ENCODE measurements around the gene TADA1.
"Not testable (repeated sequence)": the region's sequence is repeated elsewhere in the genome, so short reads cannot be mapped to it uniquely, and the experiment has no call there.

TADA1 gene

DNA sequence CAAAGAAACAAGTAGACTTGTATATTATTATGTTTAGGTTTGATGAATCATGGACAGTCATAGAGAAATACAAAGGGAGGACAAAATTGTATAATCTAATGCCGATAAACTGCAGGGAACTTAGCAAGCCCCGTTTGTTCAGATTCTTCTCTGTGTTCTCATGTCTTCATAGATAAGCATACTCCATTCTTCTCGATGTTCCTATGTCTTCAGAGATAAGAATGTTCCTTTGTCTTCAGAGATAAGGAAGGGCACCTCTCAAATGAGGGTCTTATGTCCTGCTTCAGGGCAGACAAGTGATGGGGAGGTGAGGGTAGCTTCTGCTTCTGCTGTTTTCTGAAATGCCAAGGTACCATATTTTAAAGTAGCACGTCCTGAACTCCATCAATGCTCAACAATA lies 19.7 kb upstream of the TADA1 start:
- H3K9ac ChIP-seq (ENCODE audit: low read length): no peak overlapping the region
- H3K36me3 ChIP-seq (ENCODE audit: control insufficient read depth, insufficient read depth, low read length): no peaks in the 10 kb centered on the region
- H3K9me3 ChIP-seq (ENCODE audit: control insufficient read depth, insufficient read depth, low read depth, low read length): peaks cover 15% of the 10 kb centered on the region
- no peaks in the 10 kb centered on the region for H3K27me3 ChIP-seq (ENCODE audit: control insufficient read depth, insufficient read depth, low read length)
- H3K4me3 ChIP-seq (ENCODE audit: low read depth, low read length): no peak overlapping the region
- H3K27ac ChIP-seq (ENCODE audit: low read depth, low read length): no peak overlapping the region
- no peaks in the 10 kb centered on the region for H3K4me1 ChIP-seq (ENCODE audit: control insufficient read depth, insufficient read depth, low read length)

DNA sequence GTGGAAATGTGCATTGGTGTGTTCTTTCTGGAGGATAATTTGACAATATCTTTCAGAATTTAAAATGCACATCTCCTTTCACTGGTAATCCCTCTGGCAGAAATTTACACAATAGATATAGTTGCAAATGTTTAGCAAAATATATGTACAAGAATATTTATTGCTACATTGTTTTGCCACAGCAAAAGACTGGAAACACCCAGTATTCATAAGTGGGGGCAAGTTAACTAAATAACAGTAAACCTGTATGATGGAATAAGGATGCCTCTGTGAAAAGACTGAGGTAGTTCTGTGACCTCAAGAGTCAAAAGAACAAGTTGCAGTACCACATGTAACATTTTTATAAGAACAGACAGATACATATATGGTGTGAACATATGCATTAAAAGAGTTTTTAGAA lies 13.7 kb upstream of the TADA1 start:
- Histone ChIP-seq H3K4me3 (ENCODE audit: low read depth, low read length) (no peak overlapping the region), H3K9me3 (ENCODE audit: control insufficient read depth, insufficient read depth, low read depth, low read length) (no peaks in the 10 kb centered on the region), H3K9ac (ENCODE audit: low read length) (no peak overlapping the region), H3K36me3 (ENCODE audit: control insufficient read depth, insufficient read depth, low read length) (no peaks in the 10 kb centered on the region), H3K27ac (ENCODE audit: low read depth, low read length) (no peak overlapping the region), H3K27me3 (ENCODE audit: control insufficient read depth, insufficient read depth, low read length) (peaks cover 8% of the 10 kb centered on the region), H3K4me1 (ENCODE audit: control insufficient read depth, insufficient read depth, low read length) (no peaks in the 10 kb centered on the region)

- H3K27me3 ChIP-seq (ENCODE audit: control insufficient read depth, insufficient read depth, low read length): peaks cover 19% of the 10 kb centered on the region
These were observed 12.5 kb upstream of the TADA1 start for GRCh38 chr1:166888373-166889111.

GRCh38 chr1:166884971-166885370 lies 8.9 kb upstream of the TADA1 start:
- peaks cover 31% of the 10 kb centered on the region for H3K27me3 ChIP-seq (ENCODE audit: control insufficient read depth, insufficient read depth, low read length)
- H3K9me3 ChIP-seq (ENCODE audit: control insufficient read depth, insufficient read depth, low read depth, low read length): no peaks in the 10 kb centered on the region
- no peaks in the 10 kb centered on the region for H3K36me3 ChIP-seq (ENCODE audit: control insufficient read depth, insufficient read depth, low read length)
- no peaks in the 10 kb centered on the region for H3K4me1 ChIP-seq (ENCODE audit: control insufficient read depth, insufficient read depth, low read length)
- no peak overlapping the region for H3K4me3 ChIP-seq (ENCODE audit: low read depth, low read length)
- H3K9ac ChIP-seq (ENCODE audit: low read length): no peak overlapping the region
- no peak overlapping the region for H3K27ac ChIP-seq (ENCODE audit: low read depth, low read length)

More at GRCh38 chr1:166888373-166889111, 12.5 kb upstream of the TADA1 start:
- Histone ChIP-seq H3K9ac (ENCODE audit: low read length) (no peak overlapping the region), H3K4me3 (ENCODE audit: low read depth, low read length) (no peak overlapping the region), H3K27ac (ENCODE audit: low read depth, low read length) (no peak overlapping the region), H3K36me3 (ENCODE audit: control insufficient read depth, insufficient read depth, low read length) (no peaks in the 10 kb centered on the region), H3K9me3 (ENCODE audit: control insufficient read depth, insufficient read depth, low read depth, low read length) (no peaks in the 10 kb centered on the region), H3K4me1 (ENCODE audit: control insufficient read depth, insufficient read depth, low read length) (no peaks in the 10 kb centered on the region)

GRCh38 chr1:166884040-166884642 lies 8.1 kb upstream of the TADA1 start:
- peak overlapping the region; percentile 46 for H3K4me3 ChIP-seq (ENCODE audit: low read depth, low read length)
- no peak overlapping the region for H3K9ac ChIP-seq (ENCODE audit: low read length)
- H3K36me3 ChIP-seq (ENCODE audit: control insufficient read depth, insufficient read depth, low read length): no peaks in the 10 kb centered on the region
- H3K4me1 ChIP-seq (ENCODE audit: control insufficient read depth, insufficient read depth, low read length): no peaks in the 10 kb centered on the region
- H3K27ac ChIP-seq (ENCODE audit: low read depth, low read length): no peak overlapping the region
- no peaks in the 10 kb centered on the region for H3K9me3 ChIP-seq (ENCODE audit: control insufficient read depth, insufficient read depth, low read depth, low read length)
- H3K27me3 ChIP-seq (ENCODE audit: control insufficient read depth, insufficient read depth, low read length): peaks cover 31% of the 10 kb centered on the region

GRCh38 chr1:166882893-166883292 lies 6.8 kb upstream of the TADA1 start:
- H3K4me1 ChIP-seq (ENCODE audit: control insufficient read depth, insufficient read depth, low read length): no peaks in the 10 kb centered on the region
- H3K27me3 ChIP-seq (ENCODE audit: control insufficient read depth, insufficient read depth, low read length): peaks cover 31% of the 10 kb centered on the region
- no peak overlapping the region for H3K9ac ChIP-seq (ENCODE audit: low read length)
- H3K27ac ChIP-seq (ENCODE audit: low read depth, low read length): no peak overlapping the region
- H3K4me3 ChIP-seq (ENCODE audit: low read depth, low read length): no peak overlapping the region
- H3K36me3 ChIP-seq (ENCODE audit: control insufficient read depth, insufficient read depth, low read length): no peaks in the 10 kb centered on the region
- no peaks in the 10 kb centered on the region for H3K9me3 ChIP-seq (ENCODE audit: control insufficient read depth, insufficient read depth, low read depth, low read length)

GRCh38 chr1:166878173-166878917 lies 2.3 kb upstream of the TADA1 start:
- not testable (repeated sequence) for H3K27ac ChIP-seq (ENCODE audit: low read depth, low read length); H3K4me1 ChIP-seq (ENCODE audit: control insufficient read depth, insufficient read depth, low read length); H3K4me3 ChIP-seq (ENCODE audit: low read depth, low read length); H3K27me3 ChIP-seq (ENCODE audit: control insufficient read depth, insufficient read depth, low read length); H3K36me3 ChIP-seq (ENCODE audit: control insufficient read depth, insufficient read depth, low read length); H3K9ac ChIP-seq (ENCODE audit: low read length); H3K9me3 ChIP-seq (ENCODE audit: control insufficient read depth, insufficient read depth, low read depth, low read length)

DNA sequence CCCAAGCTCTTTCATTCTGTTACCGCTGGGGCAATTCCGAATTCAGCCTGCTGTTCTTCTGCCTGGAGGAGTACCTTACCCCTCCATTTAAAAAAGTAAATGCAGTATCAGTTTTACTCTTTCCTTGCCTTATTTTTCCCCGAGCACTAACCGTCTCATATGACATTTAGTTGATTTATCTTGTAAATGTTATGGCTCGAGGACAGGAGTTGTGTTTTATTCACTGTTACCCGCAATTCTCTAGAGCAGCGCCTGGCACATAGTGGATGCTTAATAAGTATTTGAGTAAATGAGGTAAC lies 425 bp upstream of the TADA1 start:
- Histone ChIP-seq H3K27ac (ENCODE audit: low read depth, low read length) (no peak overlapping the region), H3K9ac (ENCODE audit: low read length) (no peak overlapping the region), H3K4me1 (ENCODE audit: control insufficient read depth, insufficient read depth, low read length) (peaks cover 4% of the 10 kb centered on the region; the same call in 1 of the 2 replicates), H3K9me3 (ENCODE audit: control insufficient read depth, insufficient read depth, low read depth, low read length) (no peaks in the 10 kb centered on the region), H3K36me3 (ENCODE audit: control insufficient read depth, insufficient read depth, low read length) (peaks cover 3% of the 10 kb centered on the region; the same call in 1 of the 2 replicates), H3K4me3 (ENCODE audit: low read depth, low read length) (peak overlapping the region; percentile 80), H3K27me3 (ENCODE audit: control insufficient read depth, insufficient read depth, low read length) (no peaks in the 10 kb centered on the region)

DNA sequence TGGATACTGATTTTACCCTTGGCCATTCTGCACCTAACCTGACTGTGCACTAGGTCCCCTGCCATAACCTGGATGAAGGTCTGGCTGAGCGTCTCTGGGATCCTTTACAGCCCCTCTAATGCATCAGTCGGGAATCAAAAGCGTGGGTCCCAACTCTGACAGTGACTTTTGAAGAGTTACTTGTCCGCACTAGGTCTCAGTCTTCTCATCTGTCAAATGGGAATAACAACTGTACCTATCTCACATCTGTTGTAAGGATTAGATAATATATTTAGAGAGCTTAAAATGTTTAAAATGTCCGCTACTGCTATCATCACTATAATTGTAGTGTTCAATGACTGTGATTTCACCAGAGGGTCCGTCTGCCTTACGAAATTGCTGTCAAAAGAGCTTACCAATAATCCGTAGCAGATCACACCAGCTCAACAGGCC lies 746 bp downstream of the TADA1 start:
- H3K9me3 ChIP-seq (ENCODE audit: control insufficient read depth, insufficient read depth, low read depth, low read length): no peaks in the 10 kb centered on the region
- peak overlapping the region; percentile 80 for H3K4me3 ChIP-seq (ENCODE audit: low read depth, low read length)
- peaks cover 4% of the 10 kb centered on the region; the same call in 1 of the 2 replicates for H3K4me1 ChIP-seq (ENCODE audit: control insufficient read depth, insufficient read depth, low read length)
- no peaks in the 10 kb centered on the region for H3K27me3 ChIP-seq (ENCODE audit: control insufficient read depth, insufficient read depth, low read length)
- peak overlapping the region; percentile 89 for H3K9ac ChIP-seq (ENCODE audit: low read length)
- H3K36me3 ChIP-seq (ENCODE audit: control insufficient read depth, insufficient read depth, low read length): peaks cover 3% of the 10 kb centered on the region; the same call in 1 of the 2 replicates
- peak overlapping the region; percentile 79; the same call in 1 of the 2 replicates for H3K27ac ChIP-seq (ENCODE audit: low read depth, low read length)

- Histone ChIP-seq H3K36me3 (ENCODE audit: control insufficient read depth, insufficient read depth, low read length) (peaks cover 3% of the 10 kb centered on the region; the same call in 1 of the 2 replicates), H3K4me3 (ENCODE audit: low read depth, low read length) (peak overlapping the region; percentile 80), H3K9ac (ENCODE audit: low read length) (no peak overlapping the region), H3K27me3 (ENCODE audit: control insufficient read depth, insufficient read depth, low read length) (no peaks in the 10 kb centered on the region), H3K9me3 (ENCODE audit: control insufficient read depth, insufficient read depth, low read depth, low read length) (no peaks in the 10 kb centered on the region), H3K4me1 (ENCODE audit: control insufficient read depth, insufficient read depth, low read length) (peaks cover 4% of the 10 kb centered on the region; the same call in 1 of the 2 replicates), H3K27ac (ENCODE audit: low read depth, low read length) (no peak overlapping the region)
These were observed 1.6 kb downstream of the TADA1 start for GRCh38 chr1:166874464-166874863.

DNA sequence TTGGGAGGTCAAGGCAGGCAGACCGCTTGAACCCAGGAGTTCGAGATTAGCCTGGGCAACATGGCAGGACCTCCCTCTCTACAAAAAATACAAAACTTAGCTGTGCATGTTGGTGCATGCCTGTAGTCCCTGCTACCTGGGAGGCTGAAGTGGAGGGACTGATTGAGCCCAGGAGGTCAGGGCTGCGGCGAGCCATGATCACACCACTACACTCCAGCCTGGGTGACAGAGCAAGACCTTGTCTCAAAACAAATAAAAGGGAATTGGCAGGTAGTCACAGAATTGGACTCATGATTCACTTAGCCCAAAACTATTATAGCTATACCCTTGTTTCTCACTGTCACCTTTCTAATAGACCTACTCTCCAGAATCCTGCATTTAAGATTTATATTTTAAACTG lies 5.5 kb downstream of the TADA1 start:
- no peaks in the 10 kb centered on the region for H3K9me3 ChIP-seq (ENCODE audit: control insufficient read depth, insufficient read depth, low read depth, low read length)
- peaks cover 34% of the 10 kb centered on the region for H3K36me3 ChIP-seq (ENCODE audit: control insufficient read depth, insufficient read depth, low read length)
- no peaks in the 10 kb centered on the region for H3K27me3 ChIP-seq (ENCODE audit: control insufficient read depth, insufficient read depth, low read length)
- no peak overlapping the region for H3K27ac ChIP-seq (ENCODE audit: low read depth, low read length)
- H3K4me3 ChIP-seq (ENCODE audit: low read depth, low read length): no peak overlapping the region
- no peak overlapping the region for H3K9ac ChIP-seq (ENCODE audit: low read length)
- peaks cover 4% of the 10 kb centered on the region; the same call in 1 of the 2 replicates for H3K4me1 ChIP-seq (ENCODE audit: control insufficient read depth, insufficient read depth, low read length)
